Activated CD4-positive, alpha-beta T cell treated with anti-CD3 and anti-CD28 coated beads, Interleukin-2, amount 50 U/mL, for 48 hours (primary cell): Measurements from ENCODE around the gene SCLY.
"Not testable (repeated sequence)": the region's sequence is repeated elsewhere in the genome, so short reads cannot be mapped to it uniquely, and the experiment has no call there.

Experiments used
- DNase-seq, 2 experiments: peaks; one replicate each; pipeline ENCODE4 v3.0.0-alpha.2; 2020

Gene SCLY

DNA sequence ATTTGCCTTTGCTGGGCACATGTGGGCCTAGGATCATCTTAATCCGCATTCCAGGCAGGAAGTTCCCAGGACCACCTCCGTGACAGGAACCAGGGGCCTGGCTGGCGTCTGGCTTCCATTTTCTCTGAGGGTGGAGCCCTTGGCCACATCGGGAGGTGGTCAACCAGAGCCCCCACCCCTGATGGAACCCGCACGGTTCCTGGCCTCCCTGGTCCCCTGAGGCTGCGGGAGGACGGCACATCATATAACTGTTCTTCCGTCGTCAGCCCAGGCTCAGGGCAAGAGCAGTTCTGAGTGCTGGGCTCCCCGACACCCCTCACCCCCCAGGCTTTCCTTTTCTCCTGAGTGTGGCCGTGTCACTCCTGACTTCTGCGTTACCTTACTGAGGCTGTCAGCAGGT, 52.8 kb downstream of the SCLY start:
- DNase-seq: no peak

DNA sequence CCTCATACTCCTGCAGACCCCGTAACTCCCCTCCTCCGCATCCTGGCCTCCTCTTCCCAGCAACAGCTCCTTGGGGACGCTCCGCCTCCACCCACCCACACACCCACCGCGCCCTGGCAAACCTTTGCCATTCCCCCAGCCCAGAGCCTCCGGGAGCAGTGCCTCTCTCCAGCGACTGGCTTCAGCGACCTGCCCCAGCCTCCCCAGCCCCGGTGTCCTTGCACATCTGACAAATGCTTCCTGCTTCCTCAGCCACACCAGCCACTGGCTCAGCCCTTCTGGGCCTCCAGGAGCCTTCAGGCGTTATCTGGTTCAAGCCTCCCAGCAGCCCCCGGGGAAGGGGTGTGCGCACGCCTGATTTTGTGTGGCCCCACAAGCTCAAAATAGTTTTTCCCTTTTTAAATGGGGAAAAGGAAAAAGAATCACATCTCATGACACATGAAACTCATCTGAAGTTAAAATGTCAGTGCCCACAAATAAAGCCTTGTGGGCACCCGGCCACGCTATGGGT, 53.6 kb downstream of the SCLY start:
- DNase-seq: no peak

DNA sequence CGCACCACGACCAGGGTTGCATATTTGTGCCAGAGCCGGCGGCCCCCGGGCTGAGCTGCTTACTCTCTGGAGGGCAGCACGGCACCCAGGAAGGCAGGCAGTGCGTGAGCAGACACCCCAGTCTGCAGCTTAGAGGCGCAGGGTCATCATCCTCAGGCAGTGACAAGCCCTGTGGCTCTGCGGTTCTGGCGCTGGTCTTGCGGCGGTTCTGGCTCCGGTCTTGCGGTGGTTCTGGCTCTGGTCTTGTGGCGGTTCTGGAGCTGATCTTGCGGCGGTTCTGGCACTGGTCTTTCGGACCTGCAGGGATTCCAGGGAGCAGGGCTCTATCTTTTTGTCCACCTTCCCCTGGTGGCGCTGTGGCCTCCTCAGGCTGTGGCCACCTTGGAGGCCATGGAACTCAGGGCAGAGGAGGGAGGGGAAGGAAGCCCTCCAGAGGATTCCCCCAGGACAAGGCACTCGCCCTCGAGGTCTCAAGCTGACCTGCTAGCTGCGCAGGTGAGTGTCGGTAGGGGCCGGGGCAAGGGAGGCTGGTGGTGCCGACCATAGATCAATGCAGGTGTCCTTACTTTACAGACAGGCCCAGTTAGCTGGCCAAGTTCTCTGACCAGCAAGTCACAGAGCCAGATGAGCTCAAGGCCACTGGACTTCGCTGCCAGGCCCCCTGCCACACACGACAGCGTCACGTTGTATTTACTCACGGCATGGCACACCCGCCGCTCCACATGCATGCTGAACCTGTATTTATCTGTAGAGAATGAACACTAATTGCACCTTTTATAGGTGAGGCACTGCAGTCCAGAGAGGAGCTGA, 54.3 kb downstream of the SCLY start:
- no peak for DNase-seq

DNA sequence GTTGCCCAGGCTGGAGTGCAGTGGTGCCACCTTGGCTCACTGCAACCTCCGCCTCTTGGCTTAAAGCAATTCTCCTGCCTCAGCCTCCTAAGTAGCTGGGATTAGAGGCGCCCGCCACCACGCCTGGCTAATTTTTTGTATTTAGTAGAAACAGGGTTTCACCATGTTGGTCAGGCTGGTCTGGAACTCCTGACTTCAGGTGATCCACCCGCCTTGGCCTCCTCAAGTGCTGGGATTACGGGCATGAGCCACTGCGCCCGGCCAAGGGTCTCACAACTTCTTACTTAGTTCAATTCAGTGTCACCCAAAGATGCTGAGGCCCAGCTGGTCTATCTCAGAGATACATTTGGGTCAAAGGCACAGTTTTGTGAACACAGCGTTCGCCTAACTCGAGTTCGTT, 54.9 kb downstream of the SCLY start:
- not testable (repeated sequence) for DNase-seq

DNA sequence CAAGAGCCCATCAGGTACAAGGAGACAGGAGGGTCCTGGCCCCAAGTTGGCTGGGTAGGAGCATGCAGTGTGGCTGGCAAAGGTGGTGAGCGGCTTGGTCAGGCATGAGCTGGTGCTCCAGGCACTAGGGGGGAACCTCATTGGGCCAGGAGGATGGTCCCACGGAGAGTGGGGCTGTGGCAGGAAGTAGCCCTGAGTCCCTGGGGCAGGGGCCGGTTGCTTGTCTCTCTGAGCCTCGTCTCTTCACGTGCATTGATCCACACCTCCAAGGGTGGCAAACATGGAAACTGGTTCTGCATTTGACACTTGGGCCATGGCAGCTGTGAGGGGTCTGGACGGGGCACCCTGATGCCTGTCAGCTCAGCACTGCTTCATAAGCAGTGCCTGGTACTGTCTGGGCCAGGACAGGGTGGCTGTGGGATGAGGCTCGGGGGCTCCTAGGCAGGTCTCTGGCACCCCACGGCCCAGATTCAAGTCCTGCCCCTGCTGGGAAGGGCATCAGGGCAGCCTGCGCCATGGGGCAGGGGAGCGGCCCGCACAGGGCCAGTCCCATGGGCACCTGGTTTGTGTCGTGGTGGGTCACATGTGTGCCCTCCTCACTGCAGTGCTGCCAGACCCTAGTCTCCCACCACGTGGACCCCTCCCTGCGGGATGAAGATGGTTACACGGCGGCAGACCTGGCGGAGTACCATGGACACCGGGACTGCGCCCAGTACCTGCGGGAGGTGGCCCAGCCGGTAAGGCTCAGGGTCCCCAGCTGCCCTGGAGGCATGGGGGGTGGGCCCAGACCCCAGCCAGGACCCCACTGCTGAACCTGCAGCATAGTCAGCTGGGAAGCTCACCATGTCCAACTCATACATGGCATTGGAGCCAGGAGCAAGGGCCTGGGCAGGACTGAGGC, 55.7 kb downstream of the SCLY start:
- DNase-seq: no peak

DNA sequence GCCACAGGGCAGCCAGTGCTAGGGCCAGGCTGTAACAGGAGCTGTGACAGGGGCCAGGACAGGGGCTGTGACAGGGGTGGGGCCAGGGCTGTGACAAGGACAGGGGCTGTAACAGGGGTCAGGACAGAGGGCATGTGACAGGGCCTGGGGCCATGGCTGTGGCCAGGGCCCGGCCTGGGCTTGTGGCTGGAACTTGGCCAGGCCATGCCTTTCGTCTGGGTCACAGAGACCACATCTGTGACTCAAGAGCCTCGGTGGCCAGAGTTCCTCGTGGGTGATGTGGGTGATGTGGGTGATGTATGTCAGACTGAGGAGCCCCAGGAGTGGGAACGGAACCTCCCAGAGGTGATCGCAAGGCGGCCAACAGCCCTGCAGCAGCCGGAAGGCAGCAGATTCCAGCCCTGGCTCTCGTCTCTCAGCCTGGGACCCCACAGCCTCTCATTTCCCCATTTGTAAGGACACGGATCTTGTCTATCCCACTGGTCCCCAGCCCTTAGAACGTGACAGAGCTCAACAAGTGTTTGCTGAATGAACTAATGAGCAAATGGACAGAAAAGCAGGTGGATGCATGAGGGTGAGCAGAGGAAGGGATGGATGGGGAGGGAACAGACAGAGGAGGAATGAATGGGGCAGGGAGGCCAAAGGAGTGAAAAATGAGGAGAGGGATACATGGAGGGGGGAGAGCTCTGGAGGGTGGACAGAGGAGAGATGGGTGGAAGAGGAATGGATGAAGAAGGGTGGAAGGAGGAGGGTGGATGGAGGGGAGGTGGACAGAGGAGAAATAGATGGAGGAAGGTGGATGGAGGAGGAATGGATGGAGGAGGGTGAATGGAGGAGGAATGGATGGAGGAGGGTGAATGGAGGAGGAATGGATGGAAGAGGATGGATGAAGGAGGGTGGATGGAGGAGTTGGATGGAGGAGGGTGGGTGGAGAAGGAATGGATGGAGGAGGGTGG, 56.7 kb downstream of the SCLY start:
- no peak for DNase-seq

DNA sequence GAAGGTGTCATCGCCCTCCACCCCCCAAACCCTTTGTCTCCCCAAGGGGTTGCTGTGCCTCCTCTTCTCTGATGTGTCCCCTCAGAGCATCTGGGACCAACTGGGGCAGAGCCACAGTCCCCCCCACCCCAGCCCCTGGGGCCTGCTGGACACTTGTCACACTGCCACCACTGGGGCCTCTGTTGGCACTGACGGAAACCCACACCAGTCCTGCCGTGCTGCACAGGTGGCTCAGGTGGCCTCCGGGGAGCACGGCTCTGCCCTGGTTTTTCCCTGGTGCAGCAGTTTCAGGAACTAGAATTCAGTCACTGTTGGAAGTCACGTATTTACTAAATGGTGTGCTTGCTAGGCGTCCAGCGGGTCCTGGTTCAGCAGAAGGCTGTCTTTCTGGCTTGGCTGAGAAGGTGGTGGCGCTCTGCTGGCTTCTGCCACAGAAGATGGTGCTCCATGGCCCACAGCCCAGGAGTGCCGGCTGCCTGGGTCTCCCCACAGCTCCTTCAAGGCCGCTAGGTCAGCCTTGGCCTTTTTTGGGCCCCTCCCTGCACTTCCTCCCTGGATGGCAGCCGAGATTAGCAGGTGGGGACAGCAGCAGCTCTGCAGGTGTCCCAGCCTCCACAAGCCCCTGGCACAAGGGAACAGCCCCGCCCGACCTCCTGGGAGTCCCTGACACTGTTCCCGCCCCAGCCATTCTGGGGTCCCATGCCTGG, 59.1 kb downstream of the SCLY start:
- no peak for DNase-seq

DNA sequence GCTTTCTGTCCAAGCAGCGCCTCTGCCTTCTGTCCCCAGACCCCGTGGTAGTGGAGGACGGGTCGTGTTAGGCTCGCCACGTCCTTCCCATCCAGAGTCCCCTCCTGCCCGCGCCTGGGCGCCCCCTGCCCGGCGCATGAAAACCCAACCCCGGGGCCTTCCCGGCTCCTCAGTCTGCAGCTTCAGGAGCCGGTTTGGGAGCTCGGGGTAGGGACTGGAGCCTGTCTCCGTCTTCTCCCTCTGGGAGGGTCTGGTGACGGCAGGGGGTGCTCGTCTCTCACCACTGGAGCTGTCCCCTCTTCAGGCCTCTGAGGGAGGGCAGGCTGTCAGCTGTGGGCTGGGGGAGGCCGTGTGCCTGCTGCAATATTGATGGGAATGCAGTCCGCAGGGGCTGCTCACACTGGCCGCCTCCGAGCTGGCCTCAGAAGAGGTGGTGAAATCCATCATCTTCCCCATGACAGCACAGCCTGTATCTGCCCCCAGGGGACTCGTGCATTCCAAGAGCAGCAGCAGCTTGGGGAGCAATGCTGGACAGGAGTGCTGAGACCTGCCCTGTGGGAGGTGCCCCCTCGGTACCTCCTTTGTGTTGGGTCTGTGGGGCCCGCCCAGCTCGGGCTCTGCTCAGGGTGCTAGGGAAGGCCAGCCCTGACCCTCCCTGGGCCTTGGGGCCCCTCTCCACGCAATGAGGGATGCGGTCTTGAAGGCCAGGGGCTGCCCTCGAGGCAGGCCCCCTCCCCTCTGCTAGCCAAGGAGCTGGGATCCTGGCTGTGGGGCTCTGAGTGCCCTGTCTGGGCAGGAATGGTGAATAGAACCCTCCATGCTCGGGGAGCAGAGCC, 59.9 kb downstream of the SCLY start:
- no peak for DNase-seq

DNA sequence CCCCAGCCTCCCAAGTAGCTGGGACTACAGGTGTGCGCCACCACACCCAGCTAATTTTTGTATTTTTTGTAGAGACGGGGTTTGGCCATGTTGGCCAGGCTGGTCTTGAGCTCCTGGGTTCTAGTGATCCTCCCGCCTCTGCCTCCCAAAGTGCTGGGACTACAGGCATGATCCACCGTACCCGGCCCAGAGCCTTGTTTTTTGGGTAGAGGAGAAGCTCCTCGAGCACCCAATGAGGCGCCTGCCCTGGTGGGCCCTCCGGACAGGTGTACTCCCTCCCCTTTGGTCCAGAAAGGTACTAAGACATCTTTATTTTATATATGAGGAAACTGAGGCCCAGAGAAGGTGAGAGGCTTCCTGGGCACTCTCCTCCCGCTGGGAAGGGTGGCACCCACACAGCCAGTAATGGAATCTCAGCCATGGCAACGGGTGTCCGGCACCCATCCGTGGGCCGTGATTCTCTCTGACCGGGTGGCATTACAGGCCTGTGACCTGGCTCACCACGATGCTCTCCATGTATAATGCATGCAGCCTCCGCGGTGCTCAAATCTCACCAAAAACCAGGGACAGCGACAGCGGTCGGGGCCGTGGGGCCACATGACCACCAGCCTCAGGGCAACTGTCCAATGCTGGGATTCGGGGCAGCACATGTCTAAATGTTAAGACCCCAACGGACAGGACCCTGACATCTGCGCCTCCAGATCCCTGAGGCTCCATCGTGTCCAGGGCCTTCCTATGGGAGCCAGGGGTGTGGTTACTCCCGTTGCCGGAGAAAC, 60.9 kb downstream of the SCLY start:
- no peak for DNase-seq

DNA sequence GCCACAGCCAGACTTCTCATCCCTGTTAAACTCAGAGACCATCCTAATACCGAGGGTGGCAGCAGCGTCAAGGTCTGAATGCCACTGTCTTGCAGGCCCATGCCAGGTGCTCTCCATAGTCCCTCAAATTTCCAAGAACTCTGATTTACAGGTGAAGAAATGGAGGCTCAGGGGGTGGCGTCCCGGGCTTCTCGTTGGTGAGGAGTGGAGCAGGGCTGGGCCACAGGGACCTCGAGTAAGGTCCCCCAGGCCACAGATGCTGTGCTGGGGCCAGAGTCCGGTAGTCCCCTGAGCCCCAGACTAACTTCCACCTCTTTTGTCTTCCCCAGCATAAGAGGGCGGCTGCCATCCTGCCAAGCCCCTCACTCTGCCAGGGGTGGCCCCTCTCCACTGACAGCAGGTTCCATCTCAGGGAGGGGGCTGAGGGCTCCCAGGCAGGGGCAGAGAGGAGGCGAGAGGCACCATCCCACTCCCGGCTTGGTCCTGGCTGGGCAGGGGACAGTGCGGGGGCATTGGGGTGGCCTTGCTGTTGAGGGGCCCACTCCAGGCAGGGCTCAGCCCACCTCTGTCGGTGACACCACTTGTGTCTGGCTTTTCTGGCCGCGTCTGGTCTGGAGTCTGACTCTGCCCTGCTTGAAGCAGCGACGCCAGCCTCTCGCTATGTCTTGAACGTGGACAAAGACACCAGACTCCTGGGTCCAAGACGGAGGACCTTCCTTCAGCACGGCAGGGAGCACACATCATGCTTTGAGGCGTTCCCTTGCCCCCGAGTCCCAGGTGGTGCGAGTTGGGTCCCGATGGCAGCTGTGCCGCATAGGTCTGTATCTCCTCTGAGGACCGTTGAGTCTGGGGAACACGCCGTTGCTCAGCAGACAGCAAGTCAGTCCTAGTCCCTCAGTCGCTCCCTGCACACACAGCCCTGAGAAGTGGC, 61.8 kb downstream of the SCLY start:
- no peak for DNase-seq

DNA sequence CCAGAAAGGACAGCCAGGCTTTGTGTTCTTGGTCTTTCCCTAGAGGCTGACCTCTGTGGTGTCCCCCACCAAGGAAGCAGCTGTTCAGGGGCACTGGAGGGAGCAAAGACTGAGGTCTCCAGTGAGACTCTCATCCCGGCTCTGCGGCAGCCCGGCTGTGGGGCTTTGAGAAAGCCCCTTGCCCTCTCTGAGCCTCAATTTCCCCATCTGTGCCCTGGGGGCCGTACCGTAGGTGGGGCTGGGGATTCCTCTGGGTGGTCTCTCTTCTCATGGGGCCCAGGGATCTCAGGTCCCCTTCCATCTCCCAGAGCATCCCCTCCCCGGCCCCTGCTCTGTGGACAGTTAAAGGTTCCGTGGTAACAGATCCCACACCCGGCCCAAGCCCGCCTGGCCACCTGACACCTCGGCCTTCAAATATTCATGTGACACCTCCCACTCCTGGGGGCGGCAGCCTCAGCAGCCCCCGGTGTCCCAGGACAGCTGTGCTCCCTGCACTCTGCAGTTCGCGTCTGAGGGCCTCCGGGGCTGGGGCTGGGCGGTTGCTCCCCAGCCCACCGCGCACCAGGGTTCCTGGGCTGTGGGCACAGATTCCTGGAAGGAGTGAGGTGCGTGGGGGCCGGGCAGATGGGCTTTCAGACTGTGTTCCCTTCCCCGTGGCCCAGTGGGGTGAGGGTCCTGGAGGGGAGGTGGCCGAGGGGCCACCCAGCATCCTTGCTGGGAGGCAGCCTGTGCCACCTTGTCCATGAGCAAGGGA, 62.6 kb downstream of the SCLY start:
- DNase-seq: no peak

DNA sequence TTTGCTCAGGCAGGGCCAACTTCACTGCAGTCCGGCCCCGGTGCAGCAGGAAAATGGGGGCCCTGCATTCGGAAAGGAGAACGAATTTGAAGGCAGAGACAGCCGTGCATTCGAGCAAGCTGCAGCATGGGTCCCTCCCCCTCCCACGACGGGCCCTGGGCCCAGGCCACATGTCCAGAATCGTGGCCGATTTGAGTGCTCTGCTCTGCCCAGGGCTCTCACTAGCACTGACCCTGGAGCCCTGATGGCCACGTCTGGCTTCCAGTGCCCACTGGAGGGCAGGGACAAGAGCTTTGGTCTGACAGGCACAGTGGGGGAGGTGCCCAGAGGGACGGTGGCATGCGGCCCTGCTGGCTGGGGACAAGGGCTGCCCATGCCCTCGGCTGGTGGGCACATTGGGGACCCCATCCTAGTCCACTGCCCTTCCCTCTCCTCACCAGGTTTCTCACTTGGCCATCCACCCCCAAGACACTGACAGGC, 63.2 kb downstream of the SCLY start:
- DNase-seq: no peak

DNA sequence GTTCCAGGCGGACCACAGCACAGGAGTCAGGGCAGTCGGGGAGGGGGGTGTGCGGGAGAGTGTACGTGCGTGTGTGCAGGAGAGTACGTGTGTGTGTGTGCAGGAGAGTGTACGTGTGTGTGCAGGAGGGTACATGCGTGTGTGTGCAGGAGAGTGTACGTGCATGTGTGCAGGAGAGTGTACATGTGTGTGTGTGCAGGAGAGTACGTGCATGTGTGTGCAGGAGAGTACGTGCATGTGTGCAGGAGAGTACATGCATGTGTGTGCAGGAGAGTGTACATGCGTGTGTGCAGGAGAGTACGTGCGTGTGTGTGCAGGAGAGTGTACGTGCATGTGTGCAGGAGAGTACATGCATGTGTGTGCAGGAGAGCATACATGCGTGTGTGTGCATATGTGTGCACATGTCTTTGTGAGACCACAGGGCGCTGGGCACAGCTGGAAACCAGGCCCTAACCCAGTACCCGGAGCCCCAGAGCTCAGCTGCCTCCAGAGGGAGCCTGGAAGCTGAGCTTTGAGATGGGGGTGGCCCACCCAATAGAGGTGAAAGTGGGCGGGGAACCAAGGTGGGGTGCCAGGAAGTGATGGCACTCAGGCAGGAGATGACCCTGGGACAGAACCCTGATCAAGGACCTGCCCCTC, 63.8 kb downstream of the SCLY start:
- DNase-seq: no peak

DNA sequence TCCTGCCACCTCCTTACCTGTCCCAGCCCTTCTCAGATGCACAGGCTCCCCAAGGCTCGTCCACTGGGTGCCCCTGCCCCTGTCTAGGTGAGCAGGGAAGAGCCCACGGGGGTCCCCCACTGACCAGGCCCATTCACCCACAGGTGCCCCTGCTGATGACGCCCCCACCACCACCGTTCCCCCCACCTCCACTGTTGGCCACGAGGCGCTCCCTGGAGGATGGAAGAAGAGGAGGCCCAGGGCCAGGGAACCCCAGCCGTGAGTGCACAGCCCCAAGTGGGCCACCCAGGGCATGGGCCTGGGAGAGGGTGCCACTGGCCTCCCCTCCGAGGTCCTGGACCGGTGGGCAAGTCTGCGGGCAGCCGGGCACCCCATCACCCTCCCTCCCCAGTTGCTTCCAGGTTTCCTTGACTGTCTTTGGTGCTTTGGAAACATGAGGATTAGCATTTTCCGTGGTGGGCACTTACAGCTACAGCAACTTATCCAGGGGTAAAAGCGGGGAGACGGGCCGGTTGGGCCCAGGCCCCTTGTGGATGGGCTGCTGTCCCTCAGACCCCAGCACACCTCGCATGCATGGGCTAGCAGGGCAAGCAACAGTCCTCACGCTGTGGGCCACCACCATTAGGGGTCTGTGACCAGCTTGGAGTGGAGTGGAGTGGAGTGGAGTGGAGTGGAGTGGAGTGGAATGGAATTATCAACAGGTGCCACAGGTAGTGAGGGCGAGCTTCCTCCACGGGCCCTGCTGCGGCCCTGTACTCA, 64.5 kb downstream of the SCLY start:
- no peak for DNase-seq

DNA sequence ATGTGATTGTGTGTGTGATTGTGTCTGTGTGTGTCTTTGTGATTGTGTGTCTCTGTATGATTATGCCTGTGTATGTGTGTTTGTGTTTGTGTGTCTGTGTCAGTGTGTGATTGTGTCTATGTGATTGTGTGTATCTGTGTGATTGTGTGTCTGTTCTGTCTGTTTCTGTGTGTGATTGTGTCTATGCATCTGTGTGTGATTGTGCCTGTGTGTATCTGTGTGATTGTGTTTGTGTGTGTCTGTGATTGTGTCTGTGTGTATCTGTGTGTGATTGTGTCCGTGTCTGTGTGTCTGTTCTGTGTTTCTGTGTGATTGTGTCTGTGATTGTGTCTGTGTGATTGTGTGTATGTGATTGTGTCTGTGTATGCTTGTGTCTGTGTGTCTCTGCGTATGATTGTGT, 65.5 kb downstream of the SCLY start:
- DNase-seq: no peak

DNA sequence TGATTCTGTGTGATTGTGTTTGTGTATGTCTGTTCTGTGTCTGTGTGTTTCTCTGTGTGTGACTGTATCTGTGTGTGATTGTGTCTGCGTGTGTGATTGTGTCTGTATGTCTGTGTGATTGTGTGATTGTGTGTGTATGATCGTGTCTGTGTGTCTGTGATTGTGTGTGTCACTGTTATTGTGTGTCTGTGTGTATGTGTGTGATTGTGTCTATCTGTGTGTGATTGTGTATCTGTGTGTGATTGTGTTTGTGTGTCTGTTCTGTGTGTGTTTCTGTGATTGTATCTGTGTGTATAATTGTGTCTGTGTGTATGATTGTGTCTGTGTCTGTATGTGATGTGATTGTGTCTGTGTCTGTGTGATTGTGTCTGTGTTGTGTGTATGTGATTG, 66.0 kb downstream of the SCLY start:
- no peak for DNase-seq
